SKM-1 (cell line): ENCODE measurements around the gene KCP.

ENCODE experiments used
- DNase-seq: peaks from one replicate; lab custom pipeline; 2025; ENCODE audit not compliant: unreplicated experiment; lab: John Stamatoyannopoulos, UW

KCP gene

DNA sequence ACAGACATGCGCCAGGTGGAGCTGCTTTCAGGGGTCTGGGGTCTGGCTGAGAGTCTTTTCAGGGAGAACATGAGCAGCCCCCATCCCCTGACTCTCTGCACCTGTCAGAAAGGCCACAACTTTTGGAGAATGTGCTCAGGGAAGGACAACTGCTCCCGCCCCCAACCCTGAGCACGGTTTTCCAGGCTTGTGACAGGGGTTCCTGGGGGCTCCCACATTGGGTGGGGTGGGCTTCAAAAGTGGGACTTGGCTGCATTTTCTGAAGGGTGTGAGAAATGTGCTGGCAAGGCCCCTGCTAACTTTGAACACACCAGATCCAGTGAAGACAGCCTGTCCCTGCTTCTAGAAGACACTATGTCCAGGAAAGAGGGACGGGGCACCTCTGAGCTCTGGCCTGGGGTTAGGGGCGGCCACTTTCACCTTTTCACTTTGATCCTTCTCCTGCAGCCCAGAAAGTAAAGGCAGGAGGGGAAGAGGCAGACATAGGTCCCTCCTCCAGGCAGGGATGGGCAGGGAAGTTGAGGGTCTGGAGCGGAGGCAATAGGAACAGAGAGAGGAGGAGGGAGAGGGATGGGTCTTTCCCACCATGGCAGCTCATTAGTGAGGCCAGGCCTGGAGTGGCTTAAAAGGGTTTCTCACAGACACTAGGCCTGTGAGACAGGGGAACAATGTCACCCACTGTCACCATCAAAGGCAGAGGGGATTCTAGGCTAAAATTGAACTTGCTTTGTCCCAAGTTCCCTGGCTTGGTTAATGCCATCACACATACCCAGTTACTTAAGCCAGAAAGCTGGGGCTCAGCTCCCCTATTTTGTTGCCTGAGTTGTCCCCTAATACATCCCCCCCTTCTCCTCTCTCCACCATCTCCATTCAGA lies 1.5 kb downstream of the KCP start:
- DNase-seq, result no peak

DNA sequence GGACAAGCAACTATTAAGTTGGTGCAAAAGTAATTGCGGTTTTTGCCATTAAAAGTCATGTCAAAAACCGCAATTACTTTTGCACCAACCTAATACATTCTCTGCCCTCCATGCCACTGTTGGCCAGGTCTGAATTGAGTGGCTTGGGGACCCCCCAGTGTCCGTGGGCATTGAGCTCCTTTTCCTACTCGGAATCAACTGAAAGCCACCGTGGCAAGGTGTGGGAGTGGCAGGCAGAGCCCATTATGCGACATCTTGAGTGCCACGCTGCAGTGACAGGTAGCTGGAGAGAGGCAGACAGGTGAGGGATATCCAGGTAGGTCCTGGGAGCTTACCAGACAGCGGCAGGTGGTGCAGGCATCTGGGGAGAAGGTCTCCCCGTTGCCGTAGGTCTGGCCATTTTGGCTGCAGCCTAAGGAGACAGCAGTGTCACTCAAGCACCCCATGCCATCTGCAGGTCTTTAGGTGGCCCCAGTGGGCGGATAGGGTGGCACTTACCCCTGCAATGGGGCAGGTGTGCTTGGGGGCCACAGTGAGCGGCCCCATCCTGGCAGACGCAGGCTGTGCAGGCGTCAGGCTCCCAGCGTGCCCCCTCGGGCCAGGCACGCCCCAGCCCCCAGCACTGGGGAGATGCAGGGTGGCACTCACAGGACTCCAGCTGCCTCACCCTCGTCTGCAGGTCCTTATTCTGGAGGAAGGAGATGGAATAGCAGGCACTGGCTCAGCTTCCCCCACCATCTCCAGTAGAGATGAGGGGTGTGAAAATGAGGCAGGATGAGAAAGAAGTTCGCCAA lies 3.5 kb downstream of the KCP start:
- no peak for DNase-seq

DNA sequence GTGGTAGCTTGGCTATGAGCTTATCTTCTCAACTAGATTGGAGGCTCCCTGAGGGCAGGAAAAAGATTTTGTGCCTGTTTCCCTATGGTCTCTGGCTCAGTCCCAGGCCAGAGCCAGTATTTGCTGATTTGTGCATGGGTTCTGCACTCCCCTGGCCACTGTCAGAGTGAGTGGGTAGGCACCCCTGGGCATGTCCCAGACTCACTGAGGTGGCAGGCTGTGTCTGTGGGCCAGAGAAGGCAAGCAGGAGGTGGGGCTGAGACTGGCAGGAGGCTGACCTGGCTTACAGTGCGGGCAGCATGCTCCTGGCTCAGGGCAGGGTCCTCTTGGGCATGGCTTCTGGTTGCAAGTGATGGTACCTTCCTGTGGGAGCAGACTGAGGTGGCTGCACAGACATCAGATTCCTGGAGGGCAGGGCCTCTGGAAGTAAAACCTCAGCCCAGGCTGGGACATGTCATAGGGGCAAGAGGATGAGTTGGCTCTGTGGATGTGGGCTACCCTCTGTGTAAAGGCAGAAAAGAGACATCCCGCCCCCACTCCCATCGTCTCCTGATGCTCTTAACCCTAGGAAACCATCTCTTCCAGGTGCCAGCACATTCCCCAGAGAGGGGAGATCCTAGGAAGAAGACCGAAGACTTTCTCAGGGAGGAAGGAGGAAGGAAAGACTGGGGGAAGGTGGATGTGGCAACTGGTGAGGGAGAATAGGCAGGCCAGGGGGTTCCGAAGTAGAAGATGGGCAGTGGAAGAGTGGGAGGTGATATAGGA lies 4.3 kb downstream of the KCP start:
- DNase-seq, result no peak

DNA sequence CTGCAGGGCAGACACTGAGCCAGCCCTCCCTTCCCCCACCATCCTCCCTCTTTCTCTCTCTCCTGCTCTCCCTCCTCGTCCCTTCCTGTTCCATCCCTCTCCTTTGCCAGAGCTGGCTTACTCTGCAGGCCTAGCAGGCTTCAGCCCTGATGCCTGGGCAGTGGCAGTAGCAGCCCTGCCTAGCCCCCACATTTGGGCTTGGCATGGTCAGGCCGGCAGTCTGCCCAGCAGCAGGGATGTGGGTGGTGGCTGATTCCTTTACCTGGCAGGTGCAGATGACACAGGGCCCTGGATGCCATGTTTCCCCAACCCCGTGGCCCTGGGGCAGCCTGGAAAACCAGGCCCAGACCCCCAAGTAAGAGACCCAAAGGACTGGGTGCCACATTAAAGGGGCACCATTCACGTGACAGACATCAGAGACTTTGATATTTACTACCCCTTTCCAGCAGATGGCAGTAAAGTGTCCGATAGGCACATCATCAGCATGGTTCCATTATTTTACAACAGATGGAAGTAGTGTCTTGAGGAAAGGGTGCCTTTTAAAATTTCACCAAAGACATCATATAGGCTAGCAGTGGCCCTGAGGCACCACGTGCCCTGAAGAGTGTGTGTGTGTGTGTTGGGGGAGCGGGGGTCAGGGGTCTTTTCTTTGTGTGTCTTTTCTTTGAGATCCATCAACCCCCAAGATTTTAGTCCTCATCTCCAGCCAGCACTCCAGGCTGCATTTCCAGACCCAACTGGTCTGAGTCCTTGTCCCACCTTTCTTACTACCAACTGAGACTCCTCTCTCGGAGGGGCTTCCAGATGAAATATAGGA lies 5.9 kb downstream of the KCP start:
- peak; percentile 47 for DNase-seq

DNA sequence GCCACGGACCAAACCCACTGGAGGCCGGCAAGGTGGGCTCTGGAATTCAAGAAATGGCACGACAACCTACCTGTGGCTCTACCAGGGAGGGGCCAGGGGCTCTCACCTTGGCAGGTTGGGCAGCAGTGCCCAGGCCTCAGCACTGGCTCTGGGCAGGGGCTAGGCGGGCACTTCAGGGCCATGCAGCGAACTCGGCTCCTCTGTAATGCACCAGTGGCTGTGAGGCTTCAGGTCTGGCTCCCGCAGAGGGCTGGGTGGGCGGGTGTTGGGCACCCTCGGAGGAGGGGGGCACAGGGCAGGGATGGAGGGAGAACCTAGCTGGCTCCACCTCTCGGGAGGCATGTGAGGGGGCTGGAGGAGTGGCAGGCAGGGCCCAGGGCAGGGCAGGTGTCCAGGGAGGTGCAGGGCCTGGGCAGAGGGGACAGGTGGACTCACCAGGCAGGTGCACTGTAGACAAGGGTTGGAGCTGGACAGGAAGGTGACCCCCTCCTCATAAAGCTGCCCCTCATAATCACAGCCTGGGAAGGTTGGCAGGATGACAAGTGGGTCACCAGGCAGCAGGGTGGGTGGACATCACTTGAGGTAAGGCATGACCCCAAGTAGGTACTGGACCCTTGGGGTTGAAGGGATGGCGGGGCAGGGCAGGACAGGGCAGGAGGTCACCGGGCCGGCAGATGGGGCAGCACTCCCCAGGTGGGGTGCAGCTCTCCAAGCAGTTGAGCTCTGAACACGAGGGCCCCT lies 6.7 kb downstream of the KCP start:
- no peak for DNase-seq

DNA sequence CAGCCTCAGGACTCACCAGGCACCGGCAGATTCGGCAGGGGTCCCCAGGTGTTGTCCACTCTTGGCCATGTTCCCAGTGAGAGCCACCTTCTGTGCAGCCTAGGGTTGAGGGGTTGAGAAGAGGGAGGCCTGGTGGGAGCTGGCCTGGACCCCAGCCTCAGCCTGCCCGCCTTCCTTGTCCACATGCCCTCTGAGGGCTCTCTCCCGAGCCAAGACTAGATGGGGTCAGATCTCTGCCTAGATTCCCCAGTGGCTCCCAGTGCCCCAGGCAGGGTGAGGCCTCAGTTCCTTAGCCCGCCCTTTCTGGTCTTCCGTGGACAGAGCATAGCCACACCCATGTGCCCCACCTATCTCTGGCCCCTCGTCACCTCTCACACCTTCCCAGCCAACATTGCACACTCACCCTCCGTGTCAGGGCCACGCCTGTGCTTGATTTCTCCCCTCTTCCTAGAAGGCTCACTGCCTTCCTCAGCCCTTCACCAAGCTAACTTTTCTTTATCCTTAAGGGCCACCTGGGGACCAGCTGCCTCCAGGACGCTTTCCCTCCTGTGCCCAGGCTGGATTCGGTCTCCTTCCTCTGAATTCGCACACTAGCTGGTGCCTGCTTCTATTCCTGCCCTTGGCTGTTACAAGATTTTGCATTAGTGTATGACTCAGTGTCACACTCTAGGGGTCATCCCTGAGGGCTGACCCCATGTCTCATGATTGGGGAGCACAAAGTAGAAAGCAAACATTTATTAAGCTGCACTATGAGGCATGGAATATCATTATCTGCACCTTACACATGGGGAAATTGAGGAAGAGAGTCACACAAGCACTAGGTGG lies 7.5 kb downstream of the KCP start:
- DNase-seq, result no peak

DNA sequence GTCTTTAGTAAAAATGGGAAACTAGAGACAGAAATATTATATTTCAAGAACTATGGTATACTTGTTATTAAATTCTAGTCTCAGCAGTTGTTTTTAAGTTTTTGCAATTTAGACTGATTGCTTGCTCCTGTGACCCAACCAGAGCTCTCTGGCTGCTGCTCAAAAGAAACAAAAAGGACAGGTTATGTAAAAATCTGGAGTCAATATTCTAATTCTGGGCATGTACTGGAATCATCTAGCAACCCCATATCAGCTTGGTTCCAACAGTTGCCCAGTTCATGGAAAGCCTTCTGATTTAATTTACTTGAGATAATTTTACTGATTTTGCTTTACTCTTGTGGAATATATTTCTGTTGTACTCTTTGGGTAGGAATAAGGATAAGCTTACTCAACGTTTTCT lies 10.3 kb downstream of the KCP start:
- DNase-seq, result no peak

DNA sequence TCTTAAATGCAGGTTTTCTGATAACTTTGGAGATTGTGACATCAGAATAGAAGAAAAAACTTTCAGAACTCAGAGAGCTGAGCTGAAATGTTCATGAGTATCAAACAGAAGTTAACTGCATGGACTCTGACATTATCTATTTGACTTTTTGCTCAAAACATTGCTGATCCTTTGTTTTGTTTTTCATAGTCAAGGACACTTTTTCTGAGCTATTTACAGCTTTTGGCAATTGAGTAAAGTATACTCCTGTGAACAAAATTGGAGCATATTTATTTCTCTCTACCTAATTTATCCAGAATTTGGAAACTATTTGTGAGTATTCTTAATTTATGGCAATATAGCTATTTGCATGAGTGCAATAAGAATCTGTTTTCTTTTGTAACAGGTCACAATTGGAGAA lies 11.1 kb downstream of the KCP start:
- DNase-seq, result no peak

DNA sequence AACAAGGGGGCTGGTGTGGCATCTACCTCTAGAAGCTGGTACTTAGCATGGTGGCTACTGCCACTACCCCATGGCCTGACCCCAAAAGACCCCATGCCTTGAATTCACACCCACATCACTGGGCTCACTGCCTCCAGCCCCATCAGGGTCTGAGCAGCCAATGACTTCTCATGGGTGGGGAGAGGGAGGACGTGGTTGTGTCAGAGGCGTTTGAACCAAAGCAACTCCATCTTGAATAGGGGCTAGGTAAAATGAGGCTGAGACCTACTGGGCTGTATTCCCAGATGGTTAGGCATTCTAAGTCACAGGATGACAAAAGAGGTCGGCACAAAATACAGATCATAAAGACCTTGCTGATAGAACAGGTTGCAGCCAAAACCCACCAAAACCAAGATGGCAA lies 15.2 kb downstream of the KCP start:
- no peak for DNase-seq

DNA sequence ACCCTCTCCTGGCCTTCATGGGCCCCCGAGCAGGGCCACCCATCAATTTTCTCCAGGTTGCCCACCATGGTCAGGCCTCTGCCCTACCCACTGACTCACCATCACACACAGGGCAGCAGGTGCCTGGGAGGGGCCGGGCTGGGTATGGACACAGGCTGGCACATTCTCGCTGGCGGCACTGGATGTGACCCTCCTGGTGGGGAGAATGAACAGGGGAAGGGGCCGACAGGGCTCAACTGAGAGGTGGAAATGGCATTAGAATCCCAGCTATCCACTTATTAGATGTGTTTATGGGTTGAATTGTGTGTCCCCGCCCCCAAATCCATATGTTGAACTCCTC lies 16.4 kb downstream of the KCP start:
- no peak for DNase-seq

DNA sequence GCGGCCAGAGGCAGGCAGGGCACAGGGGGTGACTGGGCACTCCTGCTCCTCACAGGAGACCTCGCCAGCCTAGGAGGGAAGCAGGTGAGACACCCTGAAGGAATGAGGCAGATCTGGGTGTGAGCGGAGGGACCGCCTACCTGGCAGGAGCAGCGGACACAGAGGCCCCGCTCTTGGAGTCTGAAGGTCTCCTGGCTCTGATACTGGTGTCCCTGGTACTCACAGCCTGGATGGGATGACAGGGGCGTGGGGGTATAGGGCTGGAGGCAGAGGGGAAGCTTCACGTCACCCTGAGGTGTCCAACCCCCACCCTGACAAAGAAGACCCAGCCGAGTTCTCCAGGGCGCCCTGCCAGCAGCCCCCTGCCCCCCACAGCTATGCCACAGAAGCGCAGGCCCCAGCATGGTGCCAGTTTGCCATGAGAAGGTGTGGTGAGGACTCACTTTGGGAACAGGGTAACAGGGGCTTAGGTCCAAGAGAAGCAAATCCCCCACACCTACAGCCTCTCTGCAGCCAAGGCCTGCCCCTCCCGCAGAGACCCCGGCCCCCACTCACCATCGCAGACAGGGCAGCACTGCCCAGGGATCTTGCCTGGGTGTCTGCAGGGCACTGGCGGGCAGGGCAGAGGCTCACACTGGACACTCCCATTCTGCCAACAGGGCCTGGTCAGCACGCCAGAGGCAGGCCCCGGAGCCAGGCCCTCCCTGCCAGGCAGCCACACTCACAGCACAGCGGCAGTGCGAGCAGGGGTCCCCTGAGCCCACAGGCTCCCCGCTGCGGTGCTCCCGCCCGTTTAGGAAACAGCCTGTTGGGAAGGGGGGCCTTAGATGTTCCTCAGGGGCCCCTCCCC lies 17.0 kb downstream of the KCP start:
- no peak for DNase-seq

DNA sequence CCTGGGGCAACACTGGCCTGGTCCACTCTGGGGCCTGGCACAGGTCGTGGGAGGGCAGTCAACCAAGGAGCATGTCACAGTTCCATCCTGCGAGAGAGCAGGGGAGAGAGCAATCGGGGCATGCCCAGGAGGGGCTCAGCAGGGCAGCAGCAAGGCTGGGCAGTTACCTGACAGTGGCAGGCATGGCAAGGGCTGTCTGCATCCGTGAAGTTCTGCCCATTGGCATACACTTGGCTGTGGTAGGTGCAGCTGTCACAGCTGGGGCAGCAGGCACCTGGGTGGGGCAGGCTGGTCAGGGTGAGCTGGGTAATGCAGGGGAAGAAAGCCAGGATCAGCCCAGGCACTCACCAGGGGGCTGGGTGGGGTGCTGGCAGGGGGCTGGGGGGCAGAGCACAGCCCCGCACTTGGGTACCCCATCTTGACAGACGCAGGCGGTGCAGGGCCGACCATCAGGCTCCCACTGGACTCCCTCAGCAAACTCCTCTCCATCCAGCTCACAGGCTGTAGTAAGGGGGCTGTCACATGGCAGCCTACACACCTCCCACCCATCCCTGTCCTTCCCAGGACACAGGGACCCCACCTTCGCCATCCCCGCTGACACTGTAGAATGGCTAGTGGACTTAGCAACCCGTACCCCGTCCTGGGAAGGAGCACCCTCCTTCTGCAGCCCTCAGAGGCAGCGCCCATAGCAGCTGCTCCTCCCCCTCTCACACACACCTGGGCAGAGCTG lies 17.8 kb downstream of the KCP start:
- DNase-seq, result no peak

DNA sequence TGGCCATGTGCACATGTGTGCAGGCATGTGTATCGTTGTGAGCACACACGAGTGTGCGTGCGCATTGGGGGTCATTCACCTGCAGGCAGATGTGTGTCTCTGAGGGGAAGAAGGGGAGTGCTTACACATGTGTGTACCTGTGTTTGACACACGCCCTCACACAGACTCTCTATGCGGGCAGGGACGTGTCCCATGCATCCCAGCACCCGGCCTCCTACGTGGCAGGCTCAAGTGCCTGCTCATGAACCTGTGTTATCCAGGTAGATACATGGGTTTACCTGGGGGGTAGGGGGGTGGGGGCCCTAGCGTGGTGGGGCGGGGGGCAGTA lies 18.6 kb downstream of the KCP start:
- no peak for DNase-seq

DNA sequence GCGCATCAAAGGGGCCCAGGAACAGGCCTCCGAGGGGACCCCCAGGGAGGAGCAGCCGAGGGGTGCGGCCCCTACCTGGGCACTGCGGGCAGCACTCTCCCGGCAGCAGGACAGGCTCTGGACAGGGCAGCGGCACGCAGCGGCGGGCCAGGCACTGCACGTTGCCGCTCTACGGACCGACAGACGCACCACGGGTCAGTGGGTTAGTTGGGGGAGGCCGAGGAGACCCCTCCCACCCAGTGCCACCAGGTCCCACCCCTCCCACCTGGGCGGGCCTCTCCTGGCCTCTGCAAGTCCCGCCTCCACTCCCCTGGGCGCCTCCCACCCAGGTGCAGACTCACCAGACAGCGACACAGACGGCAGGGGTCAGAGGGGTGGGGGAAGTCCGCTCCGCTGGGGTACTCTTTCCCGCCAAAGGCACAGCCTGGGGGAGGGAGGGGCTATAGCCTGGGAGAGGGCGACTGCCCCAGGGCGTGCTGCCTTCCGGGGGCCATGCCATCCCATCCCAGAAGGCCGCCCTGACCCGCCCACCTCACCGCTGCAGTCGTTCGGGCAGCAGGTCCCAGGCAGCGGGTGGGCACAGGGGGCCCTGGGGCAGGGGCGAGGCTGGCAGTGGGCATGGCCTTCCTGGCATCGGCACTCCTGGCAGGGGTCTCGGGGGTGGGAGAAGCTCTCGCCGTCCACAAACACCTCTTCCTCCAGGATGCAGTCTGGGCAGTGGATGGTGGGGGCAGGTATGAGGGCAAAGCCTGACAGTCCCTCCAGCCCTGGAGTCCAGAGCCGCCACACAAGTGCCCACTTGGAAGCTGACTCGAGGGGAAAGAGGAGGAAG lies 19.2 kb downstream of the KCP start:
- no peak for DNase-seq

DNA sequence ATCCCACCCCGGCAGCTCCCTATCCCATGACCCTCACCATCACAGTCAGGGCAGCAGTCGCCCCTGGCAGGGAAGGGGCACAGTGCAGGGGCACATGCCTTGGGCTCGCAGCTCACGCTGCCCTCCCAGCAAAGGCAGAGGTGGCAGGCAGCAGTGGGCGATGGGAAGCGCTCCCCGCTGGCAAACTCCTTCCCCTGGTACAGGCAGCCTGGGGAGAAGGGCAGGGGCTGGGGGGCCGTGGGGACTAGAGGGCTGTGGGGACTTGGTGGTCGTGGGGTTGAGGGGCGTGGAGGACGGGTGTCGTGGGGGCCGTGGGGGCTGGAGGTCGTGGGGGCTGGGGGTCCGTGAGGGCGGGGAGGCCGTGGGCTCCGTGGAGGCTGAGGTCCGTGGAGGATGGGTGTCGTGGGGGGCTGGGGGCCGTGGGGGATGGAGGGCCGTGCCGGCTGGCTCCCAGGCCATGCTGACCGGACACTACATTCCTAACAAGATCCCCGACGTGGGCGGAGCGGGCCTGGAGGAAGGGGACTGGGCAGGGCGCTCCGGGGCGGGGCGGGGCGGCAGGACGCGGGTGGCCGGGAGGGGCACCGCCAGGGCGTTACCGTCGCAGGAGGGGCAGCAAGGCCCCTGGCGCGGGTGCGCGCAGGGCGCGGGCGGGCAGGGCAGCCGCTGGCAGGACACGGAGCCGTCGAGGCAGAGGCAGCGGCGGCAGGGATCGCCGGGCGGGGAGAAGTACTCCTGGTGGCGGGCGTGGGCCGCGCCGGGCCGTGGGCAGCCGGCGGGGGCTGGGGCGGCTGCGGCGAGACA lies 20.0 kb downstream of the KCP start:
- DNase-seq, result no peak

DNA sequence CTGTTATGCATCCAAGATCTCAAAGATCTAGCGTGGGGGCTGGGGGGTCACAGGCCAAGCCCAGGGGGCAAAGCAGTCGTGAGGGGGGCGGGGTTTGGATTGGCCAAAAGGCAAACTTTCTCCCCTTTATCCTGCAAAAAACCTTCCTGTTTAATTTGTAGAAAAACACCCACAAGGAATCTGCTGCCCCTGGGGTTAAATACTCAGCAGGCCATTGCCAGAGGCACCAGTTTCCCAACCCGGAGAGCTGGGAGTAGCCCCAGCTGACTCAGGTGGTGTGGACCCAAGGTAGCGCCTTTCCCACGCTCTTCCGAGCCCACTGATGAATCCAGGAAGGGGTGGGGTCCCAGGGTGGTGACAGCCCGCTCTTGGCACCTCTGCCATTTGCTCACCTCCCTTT lies 21.4 kb downstream of the KCP start:
- DNase-seq, result no peak
